OCI-LY7 (cell line): Measurements from ENCODE around the gene PHACTR1. TPM values are rescaled to one million over a fixed set of nuclear protein-coding genes. Genes with fewer than 3 reads are reported as not detected.

ENCODE experiments used
- BruUV-seq: library from RNA; stranded (reverse); fragments of 400-500 nt; replicated peaks from 2 replicates; lab custom pipeline; 2021; lab: Mats Ljungman, UMichigan
- CTCF ChIA-PET: fragments of 300-600 bp; sonication (Branson Sonifier 250); formaldehyde crosslinking; loops from one replicate; lab custom pipeline; 2022; ENCODE audit warnings: antibody characterized with exemption; ENCODE audit not compliant: unreplicated experiment; lab: Charles Lee
- POLR2A ChIA-PET: fragments of 300-600 bp; sonication (Branson Sonifier 250); formaldehyde crosslinking; loops from one replicate; lab custom pipeline; 2022; ENCODE audit warnings: antibody characterized with exemption; lab: Charles Lee
- DNase-seq: peaks from one replicate; pipeline ENCODE4 v3.0.0-alpha.2; 2015; ENCODE audit warnings: low spot score
- H2AFZ ChIP-seq: fragments of 200-600 bp; sonication (generic), shearing (Covaris generic); 2 replicates; pipeline ENCODE4 v1.6.1; 2014; ENCODE audit warnings: mild to moderate bottlenecking, antibody characterized with exemption, low read length, moderate library complexity
- H3K27ac ChIP-seq: fragments of 200-600 bp; sonication (generic); 2 replicates; pipeline ENCODE4 v1.5.1; 2014; ENCODE audit warnings: mixed run types, low read depth, mild to moderate bottlenecking, moderate library complexity, low read length, inconsistent platforms; ENCODE audit not compliant: poor library complexity, severe bottlenecking
- H3K36me3 ChIP-seq: fragments of 200-600 bp; sonication (generic); 2 replicates; pipeline ENCODE4 v1.6.1; 2014; ENCODE audit warnings: mild to moderate bottlenecking, antibody characterized with exemption, low read length, moderate library complexity, mixed read lengths; ENCODE audit not compliant: insufficient read depth
- H3K4me1 ChIP-seq: fragments of 200-600 bp; sonication (generic); 2 replicates; pipeline ENCODE4 v1.5.1; 2014; ENCODE audit warnings: mild to moderate bottlenecking, low read length; ENCODE audit not compliant: insufficient read depth, poor library complexity, severe bottlenecking
- H3K4me2 ChIP-seq: fragments of 200-600 bp; sonication (generic); 2 replicates; pipeline ENCODE4 v1.6.1; 2014; ENCODE audit warnings: mild to moderate bottlenecking, low read length
- H3K4me3 ChIP-seq: fragments of 200-600 bp; sonication (generic); 2 replicates; pipeline ENCODE4 v1.5.1; 2014; ENCODE audit warnings: mild to moderate bottlenecking, low read depth, low read length; ENCODE audit not compliant: poor library complexity, severe bottlenecking
- H3K79me2 ChIP-seq: fragments of 200-600 bp; sonication (generic); 2 replicates; pipeline ENCODE4 v1.6.1; 2016; ENCODE audit warnings: low read depth, mild to moderate bottlenecking, low read length, moderate library complexity, mixed read lengths; ENCODE audit not compliant: insufficient read depth
- H3K9me2 ChIP-seq: fragments of 200-600 bp; sonication (generic); 2 replicates; pipeline ENCODE4 v1.6.1; 2016; ENCODE audit warnings: mild to moderate bottlenecking, low read length, mixed read lengths; ENCODE audit not compliant: insufficient read depth
- H3K9me3 ChIP-seq: fragments of 200-600 bp; sonication (generic); 2 replicates; pipeline ENCODE4 v1.6.1; 2014; ENCODE audit warnings: mild to moderate bottlenecking, mixed run types, low read length, mixed read lengths
- H4K20me1 ChIP-seq: fragments of 200-600 bp; sonication (generic); 2 replicates; pipeline ENCODE4 v1.6.1; 2014; ENCODE audit warnings: mild to moderate bottlenecking, antibody characterized with exemption, low read length, moderate library complexity, mixed read lengths; ENCODE audit not compliant: insufficient read depth
- EZH2phosphoT487 ChIP-seq: fragments of 200-600 bp; sonication (generic); IDR thresholded peaks from 2 replicates; pipeline ENCODE4 v1.6.1; 2018; ENCODE audit warnings: low read depth, borderline replicate concordance, mild to moderate bottlenecking, mixed run types, antibody characterized with exemption, low read length, moderate library complexity, mixed read lengths
- intact Hi-C: fragments of 100-400 bp; cut with micrococcal nuclease; formaldehyde crosslinking; loops from one replicate; pipeline ENCODE4 v1.10.0; 2022; ENCODE audit not compliant: unreplicated experiment
- total RNA-seq, 2 experiments: library from RNA; depleted of rRNA in 1 of 2; stranded (reverse); fragments of >200 nt in 1 of 2; shearing (Covaris generic) in 1 of 2; gene quantifications; 2 replicates each; pipeline ENCODE4 v1.2.3, GENCODE V29; 2014 to 2022
- TF ChIP-seq, protein P1 (sequence below): fragments of 200-600 bp; sonication (generic); conservative IDR thresholded peaks from 2 replicates; pipeline ENCODE4 v1.5.1; 2014; ENCODE audit warnings: mild to moderate bottlenecking, antibody characterized with exemption, low read length, moderate library complexity, mixed read lengths

PHACTR1 gene
- total RNA-seq, 2 experiments from 2014 or later: 25.1 to 46.6 TPM

- Histone ChIP-seq H3K9me3 (no peaks in the 10 kb centered on the region), H3K4me1 (no peaks in the 10 kb centered on the region), H2AFZ (no peak overlapping the region), H3K4me2 (no peak overlapping the region), H4K20me1 (no peaks in the 10 kb centered on the region), H3K79me2 (no peaks in the 10 kb centered on the region), H3K36me3 (no peaks in the 10 kb centered on the region), H3K4me3 (no peak overlapping the region), H3K27ac (no peak overlapping the region), H3K9me2 (no peaks in the 10 kb centered on the region)
- TF ChIP-seq EZH2phosphoT487: no peak
- TF ChIP-seq, protein P1, sequence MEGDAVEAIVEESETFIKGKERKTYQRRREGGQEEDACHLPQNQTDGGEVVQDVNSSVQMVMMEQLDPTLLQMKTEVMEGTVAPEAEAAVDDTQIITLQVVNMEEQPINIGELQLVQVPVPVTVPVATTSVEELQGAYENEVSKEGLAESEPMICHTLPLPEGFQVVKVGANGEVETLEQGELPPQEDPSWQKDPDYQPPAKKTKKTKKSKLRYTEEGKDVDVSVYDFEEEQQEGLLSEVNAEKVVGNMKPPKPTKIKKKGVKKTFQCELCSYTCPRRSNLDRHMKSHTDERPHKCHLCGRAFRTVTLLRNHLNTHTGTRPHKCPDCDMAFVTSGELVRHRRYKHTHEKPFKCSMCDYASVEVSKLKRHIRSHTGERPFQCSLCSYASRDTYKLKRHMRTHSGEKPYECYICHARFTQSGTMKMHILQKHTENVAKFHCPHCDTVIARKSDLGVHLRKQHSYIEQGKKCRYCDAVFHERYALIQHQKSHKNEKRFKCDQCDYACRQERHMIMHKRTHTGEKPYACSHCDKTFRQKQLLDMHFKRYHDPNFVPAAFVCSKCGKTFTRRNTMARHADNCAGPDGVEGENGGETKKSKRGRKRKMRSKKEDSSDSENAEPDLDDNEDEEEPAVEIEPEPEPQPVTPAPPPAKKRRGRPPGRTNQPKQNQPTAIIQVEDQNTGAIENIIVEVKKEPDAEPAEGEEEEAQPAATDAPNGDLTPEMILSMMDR: no peak
- intact Hi-C loops: no loop called here
- ChIA-PET POLR2A (no interaction called here), CTCF (no interaction called here)
- no peak for DNase-seq
- BruUV-seq: no TSS peak
Observed at GRCh38 chr6:12715437-12715836, 1.1 kb upstream of the PHACTR1 start.

DNA sequence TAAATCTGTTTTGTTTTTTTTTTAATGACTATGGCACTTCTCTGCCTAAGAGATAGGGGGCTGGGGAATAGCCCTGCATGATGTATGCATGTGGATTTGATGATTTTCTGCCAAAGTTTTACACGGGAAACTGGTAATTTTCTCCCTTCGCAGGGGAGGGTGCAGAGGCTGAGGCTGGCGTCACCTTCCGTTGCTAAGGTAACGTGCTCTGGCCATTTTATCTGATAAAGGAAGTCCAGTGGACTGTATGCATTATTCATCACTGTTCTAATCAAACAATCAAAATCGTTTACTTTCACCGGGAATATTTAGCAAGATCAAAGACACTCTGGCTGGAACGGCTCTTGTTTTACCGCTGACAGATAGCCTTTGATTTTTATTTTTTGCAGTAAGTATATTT is 789 bp downstream of the PHACTR1 start:
- Histone ChIP-seq H3K4me2 (no peak overlapping the region), H3K9me3 (no peaks in the 10 kb centered on the region), H3K36me3 (no peaks in the 10 kb centered on the region), H3K27ac (no peak overlapping the region), H3K79me2 (no peaks in the 10 kb centered on the region), H4K20me1 (no peaks in the 10 kb centered on the region), H2AFZ (no peak overlapping the region), H3K9me2 (no peaks in the 10 kb centered on the region), H3K4me3 (no peak overlapping the region), H3K4me1 (no peaks in the 10 kb centered on the region)
- no peak for DNase-seq
- ChIA-PET CTCF (no interaction called here), POLR2A (interaction anchor here (0.7 to 0.9 kb wide), 3 partner anchors 19 to 1103 kb away, joined by 3 read pairs; no protein-coding TSS in a partner anchor)
- TF ChIP-seq, protein P1: no peak
- no peak for TF ChIP-seq EZH2phosphoT487
- intact Hi-C loops: no loop called here
- BruUV-seq: no TSS peak

GRCh38 chr6:12718015-12718414 is 1.4 kb downstream of the PHACTR1 start:
- Histone ChIP-seq H3K27ac (no peak overlapping the region), H3K36me3 (no peaks in the 10 kb centered on the region), H3K9me3 (no peaks in the 10 kb centered on the region), H3K4me3 (no peak overlapping the region), H2AFZ (no peak overlapping the region), H3K79me2 (no peaks in the 10 kb centered on the region), H4K20me1 (no peaks in the 10 kb centered on the region), H3K9me2 (no peaks in the 10 kb centered on the region), H3K4me2 (no peak overlapping the region), H3K4me1 (no peaks in the 10 kb centered on the region)
- no TSS peak for BruUV-seq
- TF ChIP-seq, protein P1: no peak
- TF ChIP-seq EZH2phosphoT487: no peak
- no peak for DNase-seq
- ChIA-PET POLR2A (interaction anchor here (0.7 kb wide), 1 partner anchor 1073 kb away, joined by 3 read pairs; no protein-coding TSS in a partner anchor), CTCF (no interaction called here)
- intact Hi-C loops: no loop called here
